Liver (tissue), 9 donors: ENCODE measurements around the gene GUCA1C. TPM values are rescaled to one million over a fixed set of nuclear protein-coding genes. Genes with fewer than 3 reads are reported as not detected.

ENCODE experiments used
- DNase-seq: peaks from one replicate; pipeline ENCODE4 v3.0.0-alpha.2; 2017; ENCODE audit warnings: low spot score
- H3K27ac ChIP-seq, 2 donors: one replicate each; pipeline ENCODE4 v1.7.0; 2013; ENCODE audit warnings: inconsistent platforms in 2 of 2, low read length in 2 of 2, control low read depth in 1 of 2, low read depth in 1 of 2, mild to moderate bottlenecking in 1 of 2
- H3K27me3 ChIP-seq, 4 donors: one replicate each; pipeline versions ENCODE4 v1.6.1 to v1.7.0; 2013; ENCODE audit warnings: low read length in 3 of 4, inconsistent platforms in 1 of 4, mild to moderate bottlenecking in 1 of 4, moderate library complexity in 1 of 4; ENCODE audit not compliant: control insufficient read depth in 4 of 4, insufficient read depth in 4 of 4
- H3K36me3 ChIP-seq, 4 donors: one replicate each; pipeline versions ENCODE4 v1.6.1 to v1.7.0; 2013; ENCODE audit warnings: low read length in 3 of 4, mild to moderate bottlenecking in 3 of 4, low read depth in 1 of 4, moderate library complexity in 1 of 4; ENCODE audit not compliant: control insufficient read depth in 4 of 4, insufficient read depth in 3 of 4
- H3K4me1 ChIP-seq, 4 donors: one replicate each; pipeline versions ENCODE4 v1.6.1 to v1.7.0; 2013; ENCODE audit warnings: low read length in 3 of 4, mild to moderate bottlenecking in 3 of 4, moderate library complexity in 1 of 4; ENCODE audit not compliant: control insufficient read depth in 4 of 4, insufficient read depth in 4 of 4
- H3K4me3 ChIP-seq, 3 donors: one replicate each; pipeline versions ENCODE4 v1.6.1 to v1.7.0; 2013; ENCODE audit warnings: low read length in 3 of 3, control low read depth in 1 of 3, low read depth in 1 of 3, mild to moderate bottlenecking in 1 of 3
- H3K9ac ChIP-seq, 2 donors: one replicate each; pipeline ENCODE4 v1.7.0; 2013; ENCODE audit warnings: low read length in 2 of 2, mild to moderate bottlenecking in 2 of 2, moderate library complexity in 2 of 2, control low read depth in 1 of 2, low read depth in 1 of 2
- H3K9me3 ChIP-seq, 4 donors: one replicate each; pipeline versions ENCODE4 v1.6.1 to v1.7.0; 2013; ENCODE audit warnings: low read length in 3 of 4; ENCODE audit not compliant: control insufficient read depth in 4 of 4
- FOXA2 ChIP-seq: IDR thresholded peaks from 2 replicates; pipeline ENCODE4 v1.6.1; 2016; ENCODE audit warnings: antibody characterized with exemption
- GABPA ChIP-seq, 2 donors: IDR thresholded peaks in 1 of 2; conservative IDR thresholded peaks in 1 of 2; 2 replicates each; pipeline ENCODE4 v1.6.1; 2016; ENCODE audit warnings: antibody characterized with exemption in 2 of 2, mild to moderate bottlenecking in 1 of 2, moderate library complexity in 1 of 2
- HNF4A ChIP-seq, 2 donors: conservative IDR thresholded peaks; 2 replicates each; pipeline ENCODE4 v1.6.1; 2016; ENCODE audit warnings: antibody characterized with exemption in 2 of 2, mild to moderate bottlenecking in 2 of 2
- HNF4G ChIP-seq: IDR thresholded peaks from 2 replicates; pipeline ENCODE4 v1.6.1; 2016; ENCODE audit warnings: antibody characterized with exemption
- JUND ChIP-seq, 2 donors: IDR thresholded peaks; 2 replicates each; pipeline ENCODE4 v1.6.1; 2016; ENCODE audit warnings: antibody characterized with exemption in 2 of 2
- NR2F2 ChIP-seq: IDR thresholded peaks from 2 replicates; pipeline ENCODE4 v1.6.1; 2016; ENCODE audit warnings: antibody characterized with exemption
- RAD21 ChIP-seq, 2 donors: IDR thresholded peaks; 2 replicates each; pipeline ENCODE4 v1.6.1; 2016; ENCODE audit warnings: antibody characterized with exemption in 2 of 2, mild to moderate bottlenecking in 2 of 2
- RXRA ChIP-seq, 2 donors: IDR thresholded peaks; 2 replicates each; pipeline ENCODE4 v1.6.1; 2017 to 2018; ENCODE audit warnings: antibody characterized with exemption in 2 of 2, mild to moderate bottlenecking in 1 of 2
- SP1 ChIP-seq: IDR thresholded peaks from 2 replicates; pipeline ENCODE4 v1.6.1; 2018; ENCODE audit warnings: antibody characterized with exemption, mild to moderate bottlenecking
- TAF1 ChIP-seq: conservative IDR thresholded peaks from 2 replicates; pipeline ENCODE4 v1.6.1; 2016; ENCODE audit warnings: antibody characterized with exemption, mild to moderate bottlenecking
- YY1 ChIP-seq: IDR thresholded peaks from 2 replicates; pipeline ENCODE4 v1.6.1; 2016; ENCODE audit warnings: antibody characterized with exemption, mild to moderate bottlenecking
- WGBS: extraction: QIAGEN DNeasy Blood & Tissue Kit; methylation state at CpG from one replicate; pipeline ENCODE4 v1.1.7; 2013; 5-methylcytosine and 5-hydroxymethylcytosine counted together
- polyA plus RNA-seq, 2 donors: library from polyadenylated mRNA; stranded (reverse) in 1 of 2; unstranded in 1 of 2; fragments of 200-250 nt in 1 of 2; fragments of >200 nt in 1 of 2; fragmentation: Nextera tagmentation in 1 of 2; extraction: Ambion mirVana in 1 of 2; gene quantifications; one replicate each; pipeline versions ENCODE4 v1.2.1 to v1.2.3, GENCODE V29; 2013 to 2015
- total RNA-seq, 2 donors: library from RNA; depleted of rRNA; stranded (reverse); fragments of >200 nt; gene quantifications; one replicate each; pipeline ENCODE4 v1.2.3, GENCODE V29; 2014
- TF ChIP-seq, protein P1 (sequence below): IDR thresholded peaks from 2 replicates; pipeline ENCODE4 v1.6.1; 2016; ENCODE audit warnings: antibody characterized with exemption
- TF ChIP-seq, protein P2 (sequence below): IDR thresholded peaks from 2 replicates; pipeline ENCODE4 v1.6.1; 2016; ENCODE audit warnings: antibody characterized with exemption
- TF ChIP-seq, protein P3 (sequence below): IDR thresholded peaks from 2 replicates; pipeline ENCODE4 v1.6.1; 2016; ENCODE audit warnings: antibody characterized with exemption, mild to moderate bottlenecking
- TF ChIP-seq, protein P4 (sequence below): fragments of 150-350 bp; IDR thresholded peaks from 2 replicates; pipeline ENCODE4 v1.5.1; 2017; ENCODE audit warnings: improper control_type of control experiment, low read depth, low read length; ENCODE audit not compliant: missing input control
- TF ChIP-seq, protein P5 (sequence below): IDR thresholded peaks from 2 replicates; pipeline ENCODE4 v1.6.1; 2016; ENCODE audit warnings: antibody characterized with exemption
- donor health status: healthy.
- donor health status: healthy.
- donor health status: healthy.
- donor health status: healthy.
- donor health status: healthy.

Gene GUCA1C
- total and polyA plus RNA-seq, 4 donors = not detected

DNA sequence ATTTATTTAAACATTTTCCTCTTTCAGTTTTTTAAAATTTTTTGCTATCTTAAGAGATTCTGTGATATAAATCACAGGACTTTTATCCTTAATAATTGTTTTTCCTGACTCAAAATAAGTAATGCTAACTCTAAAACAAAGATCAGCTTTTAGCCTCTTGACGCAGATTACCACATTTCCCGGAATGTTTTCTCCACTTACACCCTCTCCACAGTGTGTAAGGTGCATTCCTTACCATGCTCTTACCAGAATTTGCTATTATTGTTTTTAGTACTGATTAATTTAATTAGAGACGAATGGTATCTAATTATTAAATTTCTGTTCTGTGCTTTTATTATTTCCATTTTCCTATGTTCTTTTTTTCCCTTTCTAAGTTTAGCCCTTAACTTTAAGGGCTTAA is 34.8 kb downstream of the GUCA1C start:
- no peak for DNase-seq
- Histone ChIP-seq H3K27me3 (peaks cover 0 to 4% (median 0%) of the 10 kb centered on the region in 4 donors), H3K27ac (no peak overlapping the region), H3K9ac (no peak overlapping the region), H3K4me3 (no peak overlapping the region), H3K4me1 (no peaks in the 10 kb centered on the region), H3K36me3 (no peaks in the 10 kb centered on the region), H3K9me3 (peaks cover 0 to 5% (median 0%) of the 10 kb centered on the region in 4 donors)
- TF ChIP-seq GABPA (IDR thresholded peaks at IDR 0.05 in 1 of 2, conservative IDR thresholded peaks at IDR 0.05 in 1 of 2) (no peak), RXRA (IDR thresholded peaks at IDR 0.05) (no peak), HNF4G (no peak), YY1 (no peak), HNF4A (conservative IDR thresholded peaks at IDR 0.05) (no peak), RAD21 (IDR thresholded peaks at IDR 0.05) (no peak)
- TF ChIP-seq, protein P1, sequence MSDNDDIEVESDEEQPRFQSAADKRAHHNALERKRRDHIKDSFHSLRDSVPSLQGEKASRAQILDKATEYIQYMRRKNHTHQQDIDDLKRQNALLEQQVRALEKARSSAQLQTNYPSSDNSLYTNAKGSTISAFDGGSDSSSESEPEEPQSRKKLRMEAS = no peak
- 79% methylated on average over 3 of the region's 3 CpGs for WGBS

DNA sequence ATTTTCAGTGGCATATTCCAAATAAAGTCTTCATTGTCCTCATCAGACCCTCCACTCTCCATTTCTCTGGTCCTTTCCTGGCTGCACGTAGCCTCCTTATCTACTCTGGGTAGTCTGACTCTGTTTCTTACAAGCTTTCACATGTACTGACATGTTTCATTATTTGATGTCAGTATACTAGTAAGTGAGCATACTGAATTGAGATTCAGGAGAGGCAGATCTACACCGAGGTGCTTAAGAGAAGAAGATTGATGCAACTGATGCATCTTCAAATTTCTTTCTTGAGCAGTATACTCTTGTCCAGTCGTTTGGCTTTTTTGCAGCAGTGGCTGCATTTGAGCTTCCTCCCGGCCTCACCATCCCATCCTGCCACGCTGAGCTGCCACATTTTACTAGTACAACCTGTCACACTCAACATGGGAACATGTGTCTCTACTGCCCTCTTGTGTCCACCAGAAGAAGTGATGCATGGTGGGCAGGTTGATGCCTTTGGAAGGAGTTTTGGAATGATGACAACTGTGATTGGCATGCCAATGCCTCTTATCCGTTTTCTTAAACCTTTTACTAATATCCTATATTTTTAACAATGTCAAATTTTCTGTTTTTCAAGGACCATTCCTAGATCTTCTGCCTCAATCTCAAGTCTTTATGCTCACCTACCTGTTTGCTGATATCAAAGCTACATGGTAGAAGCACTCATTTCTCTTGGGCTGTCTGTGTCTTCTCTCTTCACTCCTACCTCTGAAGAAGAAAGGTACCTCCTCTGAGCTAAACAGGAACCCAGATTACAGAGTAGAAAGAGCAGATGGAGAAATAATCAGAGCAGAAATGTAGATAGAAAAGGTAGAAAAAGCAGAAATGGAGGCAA is 38.7 kb downstream of the GUCA1C start:
- Histone ChIP-seq H3K9me3 (no peaks in the 10 kb centered on the region), H3K4me3 (no peak overlapping the region), H3K4me1 (no peaks in the 10 kb centered on the region), H3K27ac (no peak overlapping the region), H3K36me3 (no peaks in the 10 kb centered on the region), H3K9ac (no peak overlapping the region), H3K27me3 (peaks cover 0 to 4% (median 0%) of the 10 kb centered on the region in 4 donors)
- TF ChIP-seq HNF4A (conservative IDR thresholded peaks at IDR 0.05) (no peak), HNF4G (peak; percentile 14), RXRA (IDR thresholded peaks at IDR 0.05) (no peak), FOXA2 (no peak), YY1 (no peak), NR2F2 (no peak), GABPA (IDR thresholded peaks at IDR 0.05 in 1 of 2, conservative IDR thresholded peaks at IDR 0.05 in 1 of 2) (no peak), JUND (IDR thresholded peaks at IDR 0.05) (no peak), SP1 (no peak), RAD21 (IDR thresholded peaks at IDR 0.05) (peak; percentile 84 to 91), TAF1 (no peak)
- TF ChIP-seq, protein P2, sequence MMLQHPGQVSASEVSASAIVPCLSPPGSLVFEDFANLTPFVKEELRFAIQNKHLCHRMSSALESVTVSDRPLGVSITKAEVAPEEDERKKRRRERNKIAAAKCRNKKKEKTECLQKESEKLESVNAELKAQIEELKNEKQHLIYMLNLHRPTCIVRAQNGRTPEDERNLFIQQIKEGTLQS = no peak
- TF ChIP-seq, protein P3, sequence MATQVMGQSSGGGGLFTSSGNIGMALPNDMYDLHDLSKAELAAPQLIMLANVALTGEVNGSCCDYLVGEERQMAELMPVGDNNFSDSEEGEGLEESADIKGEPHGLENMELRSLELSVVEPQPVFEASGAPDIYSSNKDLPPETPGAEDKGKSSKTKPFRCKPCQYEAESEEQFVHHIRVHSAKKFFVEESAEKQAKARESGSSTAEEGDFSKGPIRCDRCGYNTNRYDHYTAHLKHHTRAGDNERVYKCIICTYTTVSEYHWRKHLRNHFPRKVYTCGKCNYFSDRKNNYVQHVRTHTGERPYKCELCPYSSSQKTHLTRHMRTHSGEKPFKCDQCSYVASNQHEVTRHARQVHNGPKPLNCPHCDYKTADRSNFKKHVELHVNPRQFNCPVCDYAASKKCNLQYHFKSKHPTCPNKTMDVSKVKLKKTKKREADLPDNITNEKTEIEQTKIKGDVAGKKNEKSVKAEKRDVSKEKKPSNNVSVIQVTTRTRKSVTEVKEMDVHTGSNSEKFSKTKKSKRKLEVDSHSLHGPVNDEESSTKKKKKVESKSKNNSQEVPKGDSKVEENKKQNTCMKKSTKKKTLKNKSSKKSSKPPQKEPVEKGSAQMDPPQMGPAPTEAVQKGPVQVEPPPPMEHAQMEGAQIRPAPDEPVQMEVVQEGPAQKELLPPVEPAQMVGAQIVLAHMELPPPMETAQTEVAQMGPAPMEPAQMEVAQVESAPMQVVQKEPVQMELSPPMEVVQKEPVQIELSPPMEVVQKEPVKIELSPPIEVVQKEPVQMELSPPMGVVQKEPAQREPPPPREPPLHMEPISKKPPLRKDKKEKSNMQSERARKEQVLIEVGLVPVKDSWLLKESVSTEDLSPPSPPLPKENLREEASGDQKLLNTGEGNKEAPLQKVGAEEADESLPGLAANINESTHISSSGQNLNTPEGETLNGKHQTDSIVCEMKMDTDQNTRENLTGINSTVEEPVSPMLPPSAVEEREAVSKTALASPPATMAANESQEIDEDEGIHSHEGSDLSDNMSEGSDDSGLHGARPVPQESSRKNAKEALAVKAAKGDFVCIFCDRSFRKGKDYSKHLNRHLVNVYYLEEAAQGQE = no peak
- TF ChIP-seq, protein P4, sequence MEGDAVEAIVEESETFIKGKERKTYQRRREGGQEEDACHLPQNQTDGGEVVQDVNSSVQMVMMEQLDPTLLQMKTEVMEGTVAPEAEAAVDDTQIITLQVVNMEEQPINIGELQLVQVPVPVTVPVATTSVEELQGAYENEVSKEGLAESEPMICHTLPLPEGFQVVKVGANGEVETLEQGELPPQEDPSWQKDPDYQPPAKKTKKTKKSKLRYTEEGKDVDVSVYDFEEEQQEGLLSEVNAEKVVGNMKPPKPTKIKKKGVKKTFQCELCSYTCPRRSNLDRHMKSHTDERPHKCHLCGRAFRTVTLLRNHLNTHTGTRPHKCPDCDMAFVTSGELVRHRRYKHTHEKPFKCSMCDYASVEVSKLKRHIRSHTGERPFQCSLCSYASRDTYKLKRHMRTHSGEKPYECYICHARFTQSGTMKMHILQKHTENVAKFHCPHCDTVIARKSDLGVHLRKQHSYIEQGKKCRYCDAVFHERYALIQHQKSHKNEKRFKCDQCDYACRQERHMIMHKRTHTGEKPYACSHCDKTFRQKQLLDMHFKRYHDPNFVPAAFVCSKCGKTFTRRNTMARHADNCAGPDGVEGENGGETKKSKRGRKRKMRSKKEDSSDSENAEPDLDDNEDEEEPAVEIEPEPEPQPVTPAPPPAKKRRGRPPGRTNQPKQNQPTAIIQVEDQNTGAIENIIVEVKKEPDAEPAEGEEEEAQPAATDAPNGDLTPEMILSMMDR = peak; percentile 87
- TF ChIP-seq, protein P5, sequence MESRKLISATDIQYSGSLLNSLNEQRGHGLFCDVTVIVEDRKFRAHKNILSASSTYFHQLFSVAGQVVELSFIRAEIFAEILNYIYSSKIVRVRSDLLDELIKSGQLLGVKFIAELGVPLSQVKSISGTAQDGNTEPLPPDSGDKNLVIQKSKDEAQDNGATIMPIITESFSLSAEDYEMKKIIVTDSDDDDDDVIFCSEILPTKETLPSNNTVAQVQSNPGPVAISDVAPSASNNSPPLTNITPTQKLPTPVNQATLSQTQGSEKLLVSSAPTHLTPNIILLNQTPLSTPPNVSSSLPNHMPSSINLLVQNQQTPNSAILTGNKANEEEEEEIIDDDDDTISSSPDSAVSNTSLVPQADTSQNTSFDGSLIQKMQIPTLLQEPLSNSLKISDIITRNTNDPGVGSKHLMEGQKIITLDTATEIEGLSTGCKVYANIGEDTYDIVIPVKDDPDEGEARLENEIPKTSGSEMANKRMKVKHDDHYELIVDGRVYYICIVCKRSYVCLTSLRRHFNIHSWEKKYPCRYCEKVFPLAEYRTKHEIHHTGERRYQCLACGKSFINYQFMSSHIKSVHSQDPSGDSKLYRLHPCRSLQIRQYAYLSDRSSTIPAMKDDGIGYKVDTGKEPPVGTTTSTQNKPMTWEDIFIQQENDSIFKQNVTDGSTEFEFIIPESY = no peak
- TF ChIP-seq, protein P1 = no peak
- DNase-seq = peak; percentile 38
- 22% methylated on average over 6 of the region's 6 CpGs for WGBS
